Activated T-cell treated with anti-CD3 and anti-CD28 coated beads, Interleukin-2, amount 50 U/mL, for 48 hours (primary cell): Measurements from ENCODE around the gene ENHO.

Experiments
- DNase-seq, 2 experiments: peaks; one replicate each; pipeline ENCODE4 v3.0.0-alpha.2; 2020

ENHO gene

GRCh38 chr9:34522091-34522887 is 501 bp downstream of the ENHO start:
- DNase-seq = peak in 1 of 2 experiments; percentile 35

- no peak for DNase-seq
These were observed 1.3 kb downstream of the ENHO start for GRCh38 chr9:34521406-34522045.

- no peak for DNase-seq
These were observed 2.0 kb downstream of the ENHO start for GRCh38 chr9:34520505-34521385.

- DNase-seq = no peak
These were observed 2.7 kb downstream of the ENHO start for GRCh38 chr9:34520096-34520495.

- DNase-seq = no peak
These were observed 3.3 kb downstream of the ENHO start for GRCh38 chr9:34519321-34520020.

- DNase-seq = no peak
These were observed 3.9 kb downstream of the ENHO start for GRCh38 chr9:34518896-34519295.

GRCh38 chr9:34518110-34518616 is 4.6 kb downstream of the ENHO start:
- DNase-seq = no peak

GRCh38 chr9:34517185-34517584 is 5.6 kb downstream of the ENHO start:
- no peak for DNase-seq

- no peak for DNase-seq
These were observed 6.8 kb downstream of the ENHO start for GRCh38 chr9:34515959-34516358.

GRCh38 chr9:34514816-34515215 is 8.0 kb downstream of the ENHO start:
- no peak for DNase-seq

GRCh38 chr9:34514401-34514800 is 8.4 kb downstream of the ENHO start:
- DNase-seq = no peak

GRCh38 chr9:34513567-34514214 is 9.1 kb downstream of the ENHO start:
- DNase-seq = no peak

- DNase-seq = no peak
These were observed 10.4 kb downstream of the ENHO start for GRCh38 chr9:34512131-34513078.

GRCh38 chr9:34510497-34511468 is 12.0 kb downstream of the ENHO start:
- peak; percentile 8 to 11 for DNase-seq

GRCh38 chr9:34508951-34509350 is 13.8 kb downstream of the ENHO start:
- DNase-seq = peak in 1 of 2 experiments; percentile 7

- DNase-seq = no peak
These were observed 14.3 kb downstream of the ENHO start for GRCh38 chr9:34508463-34508862.

GRCh38 chr9:34507966-34508365 is 14.8 kb downstream of the ENHO start:
- no peak for DNase-seq

- DNase-seq = peak in 1 of 2 experiments; percentile 9
These were observed 15.2 kb downstream of the ENHO start for GRCh38 chr9:34507556-34507955.

GRCh38 chr9:34506623-34507022 is 16.2 kb downstream of the ENHO start:
- DNase-seq = peak in 1 of 2 experiments; percentile 12
